AG09319 (cell line): ENCODE data around the gene SIRPB2.

Source experiments
- DNase-seq: peaks from one replicate; pipeline ENCODE4 v3.0.0-alpha.2; 2010; ENCODE audit warnings: low read depth; ENCODE audit errors: extremely low read depth
- TF ChIP-seq, protein P1 (sequence below): IDR thresholded peaks from 2 replicates; pipeline ENCODE4 v1.5.1; 2011; ENCODE audit warnings: low read depth, mild to moderate bottlenecking, inconsistent platforms, low read length, moderate library complexity

Gene SIRPB2

DNA sequence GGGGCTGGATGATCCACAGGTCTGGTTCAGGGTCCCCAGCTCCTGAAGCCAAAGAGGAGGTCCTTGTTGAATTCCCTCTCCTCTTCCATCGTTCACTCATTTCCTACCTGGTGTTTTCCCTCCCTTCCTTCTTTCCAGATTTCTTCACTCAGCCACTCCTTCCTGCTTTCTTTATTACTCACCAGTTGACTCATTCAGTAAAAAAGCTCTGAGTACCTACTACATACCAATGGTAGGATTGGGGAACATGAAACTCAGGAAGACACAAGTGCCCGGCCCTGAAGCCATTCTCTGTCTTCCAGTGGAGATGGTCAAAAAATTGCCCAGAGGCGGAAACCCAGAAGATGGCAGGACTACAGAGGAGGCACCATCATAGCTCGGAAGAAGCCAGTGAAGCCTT lies 12.7 kb downstream of the SIRPB2 start:
- TF ChIP-seq, protein P1, sequence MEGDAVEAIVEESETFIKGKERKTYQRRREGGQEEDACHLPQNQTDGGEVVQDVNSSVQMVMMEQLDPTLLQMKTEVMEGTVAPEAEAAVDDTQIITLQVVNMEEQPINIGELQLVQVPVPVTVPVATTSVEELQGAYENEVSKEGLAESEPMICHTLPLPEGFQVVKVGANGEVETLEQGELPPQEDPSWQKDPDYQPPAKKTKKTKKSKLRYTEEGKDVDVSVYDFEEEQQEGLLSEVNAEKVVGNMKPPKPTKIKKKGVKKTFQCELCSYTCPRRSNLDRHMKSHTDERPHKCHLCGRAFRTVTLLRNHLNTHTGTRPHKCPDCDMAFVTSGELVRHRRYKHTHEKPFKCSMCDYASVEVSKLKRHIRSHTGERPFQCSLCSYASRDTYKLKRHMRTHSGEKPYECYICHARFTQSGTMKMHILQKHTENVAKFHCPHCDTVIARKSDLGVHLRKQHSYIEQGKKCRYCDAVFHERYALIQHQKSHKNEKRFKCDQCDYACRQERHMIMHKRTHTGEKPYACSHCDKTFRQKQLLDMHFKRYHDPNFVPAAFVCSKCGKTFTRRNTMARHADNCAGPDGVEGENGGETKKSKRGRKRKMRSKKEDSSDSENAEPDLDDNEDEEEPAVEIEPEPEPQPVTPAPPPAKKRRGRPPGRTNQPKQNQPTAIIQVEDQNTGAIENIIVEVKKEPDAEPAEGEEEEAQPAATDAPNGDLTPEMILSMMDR = no peak
- no peak for DNase-seq

DNA sequence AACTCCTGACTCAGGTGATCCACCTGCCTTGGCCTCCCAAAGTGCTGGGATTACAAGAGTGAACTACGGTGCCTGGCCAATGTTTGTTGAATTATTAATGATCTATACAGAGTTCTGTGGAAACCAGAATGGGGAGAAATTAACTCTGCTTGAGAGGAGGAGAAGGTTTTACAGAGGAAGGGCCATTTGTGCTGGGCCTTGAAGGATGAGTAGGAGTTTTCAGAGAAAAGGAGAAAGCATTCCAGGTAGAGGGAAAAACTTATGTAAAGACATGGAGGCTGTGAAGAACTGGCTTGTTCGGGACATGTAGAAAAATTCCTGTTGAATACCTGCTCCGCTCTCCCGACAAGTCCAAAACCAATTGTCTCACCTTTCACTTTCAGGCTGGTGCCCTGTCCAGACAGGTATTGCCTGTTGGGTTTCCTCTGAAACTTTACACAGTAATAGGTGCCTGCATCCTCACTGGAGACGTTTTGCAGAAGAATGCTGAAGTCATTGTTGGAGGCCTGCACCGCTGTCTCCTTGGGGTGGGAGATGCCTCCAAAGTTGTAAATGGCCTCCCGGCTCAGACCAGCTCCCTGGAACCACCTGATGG lies 13.2 kb downstream of the SIRPB2 start:
- DNase-seq = no peak
- TF ChIP-seq, protein P1 = no peak

DNA sequence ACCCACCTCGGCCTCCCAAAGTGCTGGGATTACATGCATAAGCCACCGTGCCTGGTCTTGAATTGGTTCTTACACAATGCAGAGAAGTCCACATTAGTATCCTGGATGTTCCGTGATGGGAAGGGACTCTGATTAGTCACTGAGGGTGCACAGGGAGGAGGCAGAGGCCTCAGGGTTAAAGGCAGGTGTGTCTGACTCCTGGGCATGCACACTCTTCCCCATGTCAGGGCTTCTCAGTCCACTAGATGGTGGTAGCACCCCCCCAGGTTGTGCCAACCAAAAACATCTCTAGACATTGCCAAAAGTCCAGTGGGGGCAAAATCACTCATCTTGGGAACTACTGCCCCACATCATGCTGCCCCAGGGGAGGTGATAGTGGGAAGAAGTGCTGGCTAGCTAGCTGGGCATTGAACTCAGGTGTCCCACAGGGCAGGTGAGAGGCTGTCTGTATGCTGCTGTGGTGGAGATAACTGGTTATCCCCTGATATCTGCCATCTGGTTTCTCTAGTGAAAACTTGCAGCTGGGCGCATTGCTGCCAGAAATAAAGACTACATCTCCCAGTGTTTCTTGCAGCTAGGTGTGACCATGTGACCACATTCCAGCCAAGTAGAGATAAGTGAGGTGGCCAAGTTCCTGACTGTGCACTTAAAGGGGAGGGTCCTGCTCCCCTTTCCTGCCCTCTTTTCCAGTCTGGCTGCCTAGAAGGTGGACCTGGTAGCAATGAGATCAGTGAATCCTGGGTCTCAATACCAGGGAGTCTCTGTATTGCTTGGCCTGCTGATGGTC lies 16.2 kb downstream of the SIRPB2 start:
- TF ChIP-seq, protein P1 = no peak
- no peak for DNase-seq

DNA sequence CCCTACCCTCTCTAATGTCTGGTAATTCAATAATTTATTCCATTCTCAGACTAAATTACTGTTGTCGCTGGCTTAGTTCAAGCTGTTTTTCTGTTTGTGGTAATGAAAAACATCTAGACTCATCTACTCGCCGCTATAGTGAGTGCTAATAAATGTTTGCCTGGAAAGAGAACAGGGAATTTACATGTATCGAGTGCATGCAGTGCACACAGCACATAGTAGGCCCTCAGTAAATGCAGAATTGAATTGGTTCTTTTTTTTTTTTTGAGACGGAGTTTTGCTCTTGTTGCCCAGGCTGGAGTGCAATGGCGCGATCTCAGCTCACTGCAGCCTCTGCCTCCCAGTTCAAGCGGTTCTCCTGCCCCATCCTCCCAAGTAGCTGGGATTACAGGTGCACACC lies 16.9 kb downstream of the SIRPB2 start:
- DNase-seq = no peak
- TF ChIP-seq, protein P1 = no peak

DNA sequence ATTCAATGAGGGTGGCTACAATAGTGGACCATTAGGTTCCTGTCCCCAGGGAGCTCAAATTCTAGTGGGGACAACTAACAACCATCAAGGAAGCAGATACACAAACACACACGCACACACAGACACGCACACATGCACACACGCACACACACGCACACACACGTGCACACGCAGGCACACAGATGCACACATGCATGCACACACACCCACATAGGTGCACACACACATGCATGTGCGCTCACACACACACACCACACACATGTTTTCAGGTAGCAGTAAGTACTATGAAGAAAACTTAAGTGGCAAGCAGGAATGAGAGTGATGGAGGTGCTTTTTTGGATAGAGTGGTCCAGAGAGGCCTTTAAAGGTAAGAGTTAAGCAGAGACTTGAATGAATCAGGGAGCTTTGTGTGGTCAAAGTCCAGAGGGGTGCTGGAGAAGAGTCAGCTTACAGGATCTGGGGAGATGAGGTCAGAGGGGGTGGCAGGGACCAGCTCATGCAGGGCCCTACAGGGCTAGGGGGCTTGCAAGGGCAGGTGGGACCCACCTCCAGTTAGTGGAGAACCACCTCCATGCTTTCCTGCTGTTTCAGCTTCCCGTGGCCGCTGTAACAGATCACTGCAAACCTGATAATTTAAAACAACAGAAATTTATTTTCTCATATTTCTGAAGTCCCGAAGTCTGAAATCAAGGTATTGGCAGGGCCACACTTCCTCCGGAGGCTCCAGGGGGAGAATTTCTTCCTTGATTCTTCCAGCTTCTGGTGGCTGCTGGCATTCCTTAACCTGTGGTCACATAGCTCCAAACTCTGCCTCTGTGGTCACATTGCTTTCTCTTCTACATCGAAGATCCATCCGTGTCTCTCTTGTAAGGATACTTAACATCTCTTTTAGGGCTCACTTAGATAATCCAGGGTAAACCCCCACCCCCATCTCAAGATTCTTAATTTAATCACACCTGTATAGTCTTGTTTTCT lies 17.7 kb downstream of the SIRPB2 start:
- DNase-seq = no peak

DNA sequence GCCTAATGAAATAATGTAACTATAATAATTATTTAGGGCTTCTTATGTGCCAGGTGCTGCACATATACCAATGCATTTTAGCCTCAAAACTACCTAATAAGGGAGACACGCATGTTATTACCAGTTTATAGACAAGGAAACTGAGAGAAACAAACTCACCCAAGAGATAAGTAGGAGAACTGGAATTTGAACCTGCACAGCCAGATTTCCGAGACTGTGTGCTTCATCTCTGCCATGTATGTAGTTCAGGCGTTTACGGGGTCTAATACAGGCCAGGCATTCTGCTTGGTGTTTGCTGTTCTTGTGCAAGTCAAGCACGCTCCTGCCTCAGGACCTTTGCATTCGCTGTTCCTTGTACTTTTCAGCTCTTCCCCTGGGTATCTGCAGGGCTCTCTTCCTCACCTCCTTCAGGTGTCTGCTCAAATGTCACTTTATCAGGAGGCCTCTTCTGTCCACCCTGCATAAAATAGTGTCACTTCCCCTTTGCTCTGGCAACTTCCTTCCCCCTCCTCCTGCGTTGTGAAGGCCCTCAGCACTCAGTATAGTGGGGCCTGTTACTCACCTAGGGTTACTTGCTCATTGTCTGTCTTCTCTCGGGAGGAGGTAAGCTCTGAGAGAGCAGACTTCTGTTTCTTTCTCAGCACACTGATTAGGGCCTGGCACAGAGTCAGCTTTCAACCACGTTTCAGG lies 18.5 kb downstream of the SIRPB2 start:
- TF ChIP-seq, protein P1 = no peak
- no peak for DNase-seq

More for the DNA sequence above, 17.7 kb downstream of the SIRPB2 start:
- TF ChIP-seq, protein P1 = no peak
